Gastrocnemius medialis (tissue), 4 donors: ENCODE results near the gene RSAD1. TPM values are rescaled to one million over a fixed set of nuclear protein-coding genes. Genes with fewer than 3 reads are reported as not detected.
A peak's percentile ranks its signal among the peaks of the same experiment; 100 is the strongest.

ENCODE experiments used
- ATAC-seq, 2 donors: fragments of 150-250 bp; one replicate each; pipeline ENCODE4 v1.9.1; 2016
- DNase-seq, 2 donors: peaks; one replicate each; pipeline ENCODE4 v3.0.0-alpha.2; 2019
- H3K27ac ChIP-seq, 4 donors: fragments of 200-600 bp; sonication (generic); 1 replicate in 1 of 4; 2 replicates in 3 of 4; pipeline ENCODE4 v1.5.1; 2016 to 2018; ENCODE audit warnings: mild to moderate bottlenecking in 2 of 4, moderate library complexity in 1 of 4
- H3K27me3 ChIP-seq, 3 donors: fragments of 200-600 bp; sonication (generic) in 2 of 3; 1 replicate in 1 of 3; 2 replicates in 2 of 3; pipeline versions ENCODE4 v1.5.1 to v1.6.0; 2016 to 2019; ENCODE audit warnings: mild to moderate bottlenecking in 1 of 3, moderate library complexity in 1 of 3
- H3K36me3 ChIP-seq, 2 donors: fragments of 200-600 bp; sonication (generic) in 1 of 2; one replicate each; pipeline ENCODE4 v1.5.1; 2017 to 2018
- H3K4me1 ChIP-seq, 2 donors: fragments of 200-600 bp; sonication (generic) in 1 of 2; one replicate each; pipeline ENCODE4 v1.5.1; 2016 to 2017; ENCODE audit warnings: mild to moderate bottlenecking in 2 of 2
- H3K4me3 ChIP-seq, 4 donors: fragments of 200-600 bp; sonication (generic) in 3 of 4; 1 replicate in 1 of 4; 2 replicates in 3 of 4; pipeline ENCODE4 v1.5.1; 2016 to 2019; ENCODE audit warnings: mild to moderate bottlenecking in 2 of 4
- H3K9me3 ChIP-seq, 3 donors: fragments of 200-600 bp; sonication (generic) in 2 of 3; 1 replicate in 1 of 3; 2 replicates in 2 of 3; pipeline ENCODE4 v1.5.1; 2016 to 2019
- CTCF ChIP-seq, 5 experiments: fragments of 450-650 bp in 3 of 5; fragments of 200-600 bp in 2 of 5; sonication (generic) in 2 of 5; IDR thresholded peaks in 4 of 5; conservative IDR thresholded peaks in 1 of 5; 1 replicate in 4 of 5; 2 replicates in 1 of 5; pipeline ENCODE4 v1.5.1; 2016 to 2019; ENCODE audit warnings: antibody characterized with exemption in 5 of 5, mild to moderate bottlenecking in 3 of 5, moderate library complexity in 3 of 5
- POLR2A ChIP-seq, 2 donors: fragments of 450-650 bp; IDR thresholded peaks; one replicate each; pipeline ENCODE4 v1.6.1; 2017; ENCODE audit warnings: antibody characterized with exemption in 2 of 2, mild to moderate bottlenecking in 2 of 2, moderate library complexity in 2 of 2
- in situ Hi-C, 4 donors: fragments of 200-750 bp; cut with MboI; loops; one replicate each; pipeline versions ENCODE4 v1.15.0 to v1.8.0; 2017; ENCODE audit warnings: low sequenced_read_pairs in 4 of 4
- intact Hi-C: fragments of 100-400 bp; cut with DNase I; formaldehyde crosslinking; loops from one replicate; pipeline ENCODE4 v1.15.1; 2023; ENCODE audit warnings: low total_unique reads
- total RNA-seq, 4 donors: library from RNA; depleted of rRNA; stranded (reverse); fragments of >200 nt; gene quantifications; one replicate each; pipeline versions ENCODE4 v1.1.0 to v1.2.3, GENCODE V29; 2016

RSAD1 gene
- total RNA-seq, 4 donors from 2014 or later, result 27.1 to 67.4 (median 52.7) TPM

- intact Hi-C loops (no loop called here), in situ Hi-C loops (no loop called here)
- no peaks in the 10 kb centered on the region for H3K9me3 ChIP-seq
- no peak for ATAC-seq
- H3K4me3 ChIP-seq, result no peak overlapping the region
- no peaks in the 10 kb centered on the region for H3K27me3 ChIP-seq
- DNase-seq, result no peak
- no peaks in the 10 kb centered on the region for H3K36me3 ChIP-seq
- peak overlapping the region in 2 of 4 donors; percentile 6 to 38 for H3K27ac ChIP-seq
- H3K4me1 ChIP-seq, result peaks cover 45 to 58% of the 10 kb centered on the region in 2 donors
- TF ChIP-seq POLR2A (IDR thresholded peaks at IDR 0.05) (no peak), CTCF (IDR thresholded peaks at IDR 0.05 in 4 of 5, conservative IDR thresholded peaks at IDR 0.05 in 1 of 5) (no peak)
These were observed 30.0 kb upstream of the RSAD1 start for GRCh38 chr17:50448643-50449042.

GRCh38 chr17:50451943-50452629 is 26.6 kb upstream of the RSAD1 start:
- DNase-seq, result no peak
- no peaks in the 10 kb centered on the region for H3K27me3 ChIP-seq
- H3K36me3 ChIP-seq, result no peaks in the 10 kb centered on the region
- in situ Hi-C loops, result no loop called here
- no peak for ATAC-seq
- TF ChIP-seq CTCF (IDR thresholded peaks at IDR 0.05 in 4 of 5, conservative IDR thresholded peaks at IDR 0.05 in 1 of 5) (no peak), POLR2A (IDR thresholded peaks at IDR 0.05) (no peak)
- H3K9me3 ChIP-seq, result no peaks in the 10 kb centered on the region
- H3K4me1 ChIP-seq, result peaks cover 24 to 27% of the 10 kb centered on the region in 2 donors
- H3K4me3 ChIP-seq, result no peak overlapping the region
- no peak overlapping the region for H3K27ac ChIP-seq
- intact Hi-C loops, result no loop called here

GRCh38 chr17:50452630-50453300 is 25.9 kb upstream of the RSAD1 start:
- peaks cover 22 to 26% of the 10 kb centered on the region in 2 donors for H3K4me1 ChIP-seq
- intact Hi-C loops, result no loop called here
- H3K4me3 ChIP-seq, result no peak overlapping the region
- H3K27ac ChIP-seq, result no peak overlapping the region
- H3K36me3 ChIP-seq, result no peaks in the 10 kb centered on the region
- no peaks in the 10 kb centered on the region for H3K27me3 ChIP-seq
- TF ChIP-seq POLR2A (IDR thresholded peaks at IDR 0.05) (no peak), CTCF (IDR thresholded peaks at IDR 0.05 in 4 of 5, conservative IDR thresholded peaks at IDR 0.05 in 1 of 5) (no peak)
- DNase-seq (no peak), ATAC-seq (no peak)
- H3K9me3 ChIP-seq, result no peaks in the 10 kb centered on the region
- in situ Hi-C loops, result no loop called here

- Histone ChIP-seq H3K4me3 (no peak overlapping the region), H3K27me3 (no peaks in the 10 kb centered on the region), H3K36me3 (no peaks in the 10 kb centered on the region), H3K4me1 (peaks cover 15 to 20% of the 10 kb centered on the region in 2 donors), H3K9me3 (no peaks in the 10 kb centered on the region), H3K27ac (no peak overlapping the region)
- intact Hi-C loops (no loop called here), in situ Hi-C loops (no loop called here)
- DNase-seq, result no peak
- TF ChIP-seq CTCF (IDR thresholded peaks at IDR 0.05 in 4 of 5, conservative IDR thresholded peaks at IDR 0.05 in 1 of 5), result no peak
- no peak for TF ChIP-seq POLR2A (IDR thresholded peaks at IDR 0.05)
- ATAC-seq, result no peak
These were observed 24.8 kb upstream of the RSAD1 start for GRCh38 chr17:50453901-50454300.
